Measurements from ENCODE around the gene CSNK1G1.
"Not testable (repeated sequence)": the region's sequence is repeated elsewhere in the genome, so short reads cannot be mapped to it uniquely, and the experiment has no call there.

CSNK1G1 gene

DNA sequence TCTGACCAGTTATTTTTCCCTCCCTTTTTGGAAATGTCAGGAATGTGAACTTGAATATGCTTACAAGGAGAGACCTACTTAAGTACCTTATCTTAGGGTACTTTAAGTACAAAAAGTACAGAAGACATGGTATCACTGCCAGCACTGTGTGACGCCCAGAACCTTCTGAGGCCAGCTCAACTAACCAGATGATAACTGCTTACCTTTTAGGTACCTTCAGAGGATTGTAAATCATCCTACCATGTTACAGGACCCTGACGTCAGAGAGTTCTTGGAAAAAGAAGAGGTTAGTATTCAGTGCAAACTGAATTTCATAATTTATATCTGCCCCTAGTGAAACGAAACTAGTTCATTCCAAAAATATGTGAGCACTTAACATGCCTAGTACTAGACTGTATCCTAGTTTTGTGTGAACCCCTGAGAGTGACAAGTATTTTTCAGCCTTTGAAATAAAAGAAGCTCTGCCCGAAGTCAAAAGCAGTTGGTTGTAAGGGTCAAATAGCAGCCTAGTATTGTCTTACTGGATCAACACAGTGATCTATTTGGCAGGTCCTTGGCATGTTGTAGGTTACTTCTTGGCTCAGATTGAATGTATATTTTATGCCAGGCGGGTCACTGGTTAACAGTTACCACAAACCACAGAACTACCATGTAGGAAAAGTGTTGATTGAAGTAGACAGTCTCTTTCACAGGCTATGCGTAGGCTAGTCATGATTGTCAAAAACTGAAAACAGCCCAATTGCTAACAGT is 228.3 kb downstream of the CSNK1G1 start:
- no peak for DNase-seq

DNA sequence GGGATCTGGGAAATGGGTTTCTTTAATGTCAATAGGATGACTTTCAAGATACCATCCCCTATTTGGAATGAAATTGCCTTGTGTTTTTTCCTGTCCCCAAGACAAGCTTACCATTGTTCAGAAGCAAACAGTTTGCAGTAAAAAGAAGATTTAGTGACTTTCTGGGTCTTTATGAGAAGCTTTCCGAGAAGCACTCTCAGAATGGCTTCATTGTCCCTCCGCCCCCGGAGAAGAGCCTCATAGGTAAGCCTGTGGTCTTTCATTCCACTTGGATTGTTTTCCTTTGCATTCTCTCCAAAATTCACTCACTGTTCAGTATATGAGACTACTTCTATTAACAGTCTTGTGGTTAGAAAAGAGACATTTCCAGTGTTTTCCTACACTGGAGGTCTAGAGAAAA is 230.0 kb downstream of the CSNK1G1 start:
- no peak for DNase-seq

DNA sequence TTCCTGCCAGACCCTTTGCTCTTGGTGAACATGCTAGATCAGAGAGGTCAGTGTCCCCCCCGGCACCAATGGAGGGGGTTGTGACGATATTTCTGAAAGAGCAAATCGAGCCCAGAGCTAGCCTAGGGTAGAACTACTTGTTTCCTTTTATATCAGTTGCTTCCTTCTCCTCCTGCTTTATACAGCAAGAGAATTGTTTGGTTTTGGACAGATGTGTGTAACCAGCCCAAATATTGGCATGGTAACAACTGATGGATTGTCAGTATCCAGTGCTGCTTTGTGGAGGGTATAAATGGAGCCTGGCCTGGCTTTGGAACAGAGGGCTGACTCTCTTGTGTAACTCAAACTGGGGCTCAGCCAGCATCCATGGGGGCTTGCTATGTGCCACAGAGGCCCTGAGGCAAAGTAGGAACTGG is 233.0 kb downstream of the CSNK1G1 start:
- DNase-seq = no peak

DNA sequence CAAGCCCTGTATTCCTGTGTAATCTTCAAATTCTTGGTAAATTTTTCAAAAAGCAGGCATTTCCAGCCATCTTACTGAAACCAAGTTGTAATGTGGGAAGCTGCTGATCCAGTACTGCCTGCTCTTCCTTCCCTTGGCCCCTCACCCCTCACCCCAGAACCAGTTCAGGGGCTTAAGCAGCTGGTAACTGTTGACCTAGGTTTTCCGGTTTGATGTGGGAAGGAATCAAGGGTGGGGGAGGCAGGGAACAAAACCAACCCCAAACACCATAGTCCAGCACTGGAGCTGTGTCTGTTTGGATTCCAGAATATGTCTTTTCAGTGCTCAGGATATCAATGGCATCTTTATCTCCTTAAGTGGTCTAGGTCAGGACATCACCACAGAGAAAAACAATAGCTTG is 233.5 kb downstream of the CSNK1G1 start:
- DNase-seq = no peak

DNA sequence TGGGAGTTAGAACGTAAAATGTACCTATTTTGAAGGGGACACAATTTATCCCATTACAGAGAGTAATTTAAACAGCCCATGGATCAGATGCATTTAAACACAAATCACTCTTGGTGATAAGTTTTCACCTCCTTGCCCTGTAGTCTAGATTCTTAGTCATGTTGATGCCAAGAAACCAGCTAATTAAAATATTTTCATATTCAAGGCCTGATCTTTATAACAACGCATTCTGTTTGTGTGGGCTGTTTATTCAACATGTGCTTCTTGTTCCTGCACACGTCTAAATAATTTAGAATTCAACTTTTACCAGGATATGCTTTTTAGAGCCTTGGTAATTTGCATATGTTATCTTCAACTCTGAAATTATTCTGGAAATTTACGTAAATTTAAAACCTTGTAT is 234.4 kb downstream of the CSNK1G1 start:
- DNase-seq = no peak

GRCh38 chr15:64120322-64120721 is 235.7 kb downstream of the CSNK1G1 start:
- not testable (repeated sequence) for DNase-seq

- no peak for DNase-seq
Measured at GRCh38 chr15:64117759-64118487, 238.1 kb downstream of the CSNK1G1 start.
